Tibial nerve (tissue), 3 donors: ENCODE measurements around the gene RPL37A.

ENCODE experiments used
- CTCF ChIP-seq, 5 experiments: fragments of 200-600 bp in 3 of 5; fragments of 450-650 bp in 2 of 5; sonication (generic) in 3 of 5; IDR thresholded peaks; one replicate each; pipeline ENCODE4 v1.5.1; 2016 to 2019; ENCODE audit warnings: antibody characterized with exemption in 5 of 5, mild to moderate bottlenecking in 3 of 5, moderate library complexity in 2 of 5
- POLR2A ChIP-seq, 2 donors: fragments of 450-650 bp; IDR thresholded peaks; one replicate each; pipeline ENCODE4 v1.6.1; 2017; ENCODE audit warnings: antibody characterized with exemption in 2 of 2, mild to moderate bottlenecking in 2 of 2, moderate library complexity in 2 of 2

GRCh38 chr2:216525972-216526371 lies 27.3 kb downstream of the RPL37A start:
- no peak for TF ChIP-seq CTCF (IDR thresholded peaks at IDR 0.05)
- TF ChIP-seq POLR2A (IDR thresholded peaks at IDR 0.05): no peak
